GM12878 (cell line): Measurements from ENCODE around the gene ZNF776. TPM values are rescaled to one million over a fixed set of nuclear protein-coding genes. Genes with fewer than 3 reads are reported as not detected.

ENCODE experiments used
- ATAC-seq: fragments of 200-7000 bp; cut with Tn5 transposase; 3 replicates; pipeline ENCODE4 v1.9.1; 2020; ENCODE audit warnings: mild to moderate bottlenecking, moderate library complexity
- BruUV-seq: library from RNA; stranded (reverse); fragments of 400-500 nt; replicated peaks from 2 replicates; lab custom pipeline; 2021; lab: Mats Ljungman, UMichigan
- CTCF ChIA-PET: fragments of 300-600 bp; sonication (Branson Sonifier 250); formaldehyde crosslinking; extraction: SDS; loops from one replicate; lab custom pipeline; 2021; ENCODE audit warnings: inconsistent platforms; lab: Yijun Ruan, JAX
- POLR2A ChIA-PET: fragments of 350-600 bp; formaldehyde crosslinking; extraction: SDS; loops from one replicate; lab custom pipeline; 2021; ENCODE audit warnings: inconsistent platforms; lab: Charles Lee
- RAD21 ChIA-PET: fragments of 300-600 bp; sonication (Branson Sonifier 250); formaldehyde crosslinking; loops from one replicate; lab custom pipeline; 2023; ENCODE audit warnings: antibody characterized with exemption; ENCODE audit not compliant: unreplicated experiment; lab: Charles Lee
- SMC1A ChIA-PET: fragments of 300-600 bp; sonication (Branson Sonifier 250); formaldehyde crosslinking; loops from one replicate; lab custom pipeline; 2023; ENCODE audit not compliant: unreplicated experiment, uncharacterized antibody; lab: Charles Lee
- DNase-seq: peaks from one replicate; pipeline ENCODE4 v3.0.0-alpha.2; 2011; ENCODE audit warnings: low read depth, low spot score
- FAIRE-seq: peaks from 3 replicates; lab custom pipeline; 2011; peaks lifted over from hg19 to GRCh38; lab: Jason Lieb, UNC
- H2AFZ ChIP-seq: 2 replicates; pipeline ENCODE4 v1.6.0; 2011; ENCODE audit warnings: low read depth, low read length, control low read depth; ENCODE audit not compliant: control insufficient read depth
- H3K27ac ChIP-seq: 2 replicates; pipeline ENCODE4 v1.5.1; 2011; ENCODE audit warnings: control low read depth; ENCODE audit not compliant: control insufficient read depth, insufficient read depth
- H3K27me3 ChIP-seq, 2 experiments: replicated peaks in 1 of 2; 2 replicates each; pipeline versions ENCODE4 v1.6.0 to v1.6.1; 2011; ENCODE audit warnings: low read length in 1 of 2; ENCODE audit not compliant: control insufficient read depth in 2 of 2, insufficient read depth in 2 of 2
- H3K36me3 ChIP-seq, 2 experiments: 2 replicates each; pipeline ENCODE4 v1.5.1; 2011; ENCODE audit warnings: low read length in 1 of 2; ENCODE audit not compliant: control insufficient read depth in 2 of 2, insufficient read depth in 2 of 2
- H3K4me1 ChIP-seq: 2 replicates; pipeline ENCODE4 v1.6.1; 2011; ENCODE audit warnings: mild to moderate bottlenecking, low read length, moderate library complexity, mixed read lengths; ENCODE audit not compliant: control insufficient read depth, insufficient read depth
- H3K4me2 ChIP-seq: 2 replicates; pipeline ENCODE4 v1.6.0; 2011; ENCODE audit warnings: control low read depth; ENCODE audit not compliant: control insufficient read depth, insufficient read depth
- H3K4me3 ChIP-seq: fragments of 200-600 bp; sonication (generic); 2 replicates; pipeline ENCODE4 v1.5.1; 2016
- H3K79me2 ChIP-seq: 2 replicates; pipeline ENCODE4 v1.6.0; 2011; ENCODE audit warnings: low read length; ENCODE audit not compliant: control insufficient read depth, insufficient read depth
- H3K9ac ChIP-seq: 2 replicates; pipeline ENCODE4 v1.8.0; 2011; ENCODE audit warnings: low read length, control low read depth, mixed read lengths; ENCODE audit not compliant: control insufficient read depth, insufficient read depth
- H3K9me3 ChIP-seq: replicated peaks from 3 replicates; pipeline ENCODE4 v1.5.1; 2011; ENCODE audit warnings: mild to moderate bottlenecking, low read length; ENCODE audit not compliant: control insufficient read depth, insufficient read depth
- H4K20me1 ChIP-seq: 2 replicates; pipeline ENCODE4 v1.6.0; 2011; ENCODE audit not compliant: control insufficient read depth, insufficient read depth
- BMI1 ChIP-seq: fragments of 450-650 bp; IDR thresholded peaks from 2 replicates; pipeline ENCODE4 v1.6.1; 2016; ENCODE audit warnings: mild to moderate bottlenecking, moderate library complexity, borderline replicate concordance
- CHD2 ChIP-seq: IDR thresholded peaks from 2 replicates; pipeline ENCODE4 v1.6.1; 2011; ENCODE audit warnings: low read depth, low read length, improper control_type of control experiment, borderline replicate concordance
- DPF2 ChIP-seq: fragments of 450-650 bp; IDR thresholded peaks from 2 replicates; pipeline ENCODE4 v1.6.1; 2017; ENCODE audit warnings: mild to moderate bottlenecking
- ELK1 ChIP-seq: IDR thresholded peaks from 2 replicates; pipeline ENCODE4 v1.6.1; 2012; ENCODE audit warnings: low read depth, low read length, improper control_type of control experiment
- GABPA ChIP-seq: IDR thresholded peaks from 2 replicates; pipeline ENCODE4 v1.6.1; 2014; ENCODE audit warnings: antibody characterized with exemption, low read depth, mild to moderate bottlenecking, inconsistent platforms
- JUND ChIP-seq: IDR thresholded peaks from 2 replicates; pipeline ENCODE4 v1.6.1; 2012; ENCODE audit warnings: low read depth, mild to moderate bottlenecking, low read length, improper control_type of control experiment, moderate library complexity
- KLF5 ChIP-seq: fragments of 450-650 bp; IDR thresholded peaks from 2 replicates; pipeline ENCODE4 v1.6.1; 2014; ENCODE audit warnings: mild to moderate bottlenecking; ENCODE audit not compliant: partially characterized antibody
- NBN ChIP-seq: fragments of 450-650 bp; IDR thresholded peaks from 2 replicates; pipeline ENCODE4 v1.6.1; 2016
- NRF1 ChIP-seq: conservative IDR thresholded peaks from 2 replicates; pipeline ENCODE4 v1.6.1; 2011; ENCODE audit warnings: mild to moderate bottlenecking, low read depth, low read length, improper control_type of control experiment
- RAD21 ChIP-seq: IDR thresholded peaks from 2 replicates; pipeline ENCODE4 v1.6.1; 2011; ENCODE audit warnings: mild to moderate bottlenecking, low read depth, low read length, moderate library complexity; ENCODE audit not compliant: insufficient read depth
- RAD51 ChIP-seq: fragments of 450-650 bp; IDR thresholded peaks from 2 replicates; pipeline ENCODE4 v1.6.1; 2016; ENCODE audit warnings: moderate library complexity, mild to moderate bottlenecking, inconsistent platforms
- RELA ChIP-seq: fragments of 450-650 bp; IDR thresholded peaks from 2 replicates; pipeline ENCODE4 v1.8.0; 2014; ENCODE audit warnings: borderline replicate concordance; ENCODE audit not compliant: partially characterized antibody
- RELB ChIP-seq: fragments of 450-650 bp; IDR thresholded peaks from 2 replicates; pipeline ENCODE4 v1.6.1; 2017; ENCODE audit warnings: low read depth, mild to moderate bottlenecking, moderate library complexity
- SIX5 ChIP-seq: IDR thresholded peaks from 2 replicates; pipeline ENCODE4 v1.6.1; 2011; ENCODE audit warnings: mild to moderate bottlenecking, low read depth, low read length, moderate library complexity; ENCODE audit not compliant: severe bottlenecking
- SMAD5 ChIP-seq: IDR thresholded peaks from 2 replicates; pipeline ENCODE4 v1.6.1; 2016; ENCODE audit warnings: antibody characterized with exemption, low read depth
- SMC3 ChIP-seq: IDR thresholded peaks from 2 replicates; pipeline ENCODE4 v1.6.1; 2011; ENCODE audit warnings: low read length, improper control_type of control experiment, borderline replicate concordance
- SUPT20H ChIP-seq: IDR thresholded peaks from 2 replicates; pipeline ENCODE4 v1.6.1; 2011; ENCODE audit warnings: low read depth, mild to moderate bottlenecking, low read length, moderate library complexity, borderline replicate concordance; ENCODE audit not compliant: control insufficient read depth
- USF1 ChIP-seq: IDR thresholded peaks from 2 replicates; pipeline ENCODE4 v1.6.1; 2011; ENCODE audit warnings: borderline replicate concordance, low read depth, mild to moderate bottlenecking, moderate library complexity, mixed read lengths, low read length; ENCODE audit not compliant: insufficient read depth; ENCODE audit errors: extremely low read length
- WRNIP1 ChIP-seq: IDR thresholded peaks from 2 replicates; pipeline ENCODE4 v1.6.1; 2011; ENCODE audit warnings: low read depth, low read length, improper control_type of control experiment, borderline replicate concordance
- ZNF274 ChIP-seq: IDR thresholded peaks from one replicate; pipeline ENCODE4 v1.8.0; 2011; ENCODE audit not compliant: insufficient read length, insufficient read depth
- WGBS: methylation state at CpG from one replicate; pipeline ENCODE4 v1.1.6; 2016; ENCODE audit warnings: low lambda C conversion rate; ENCODE audit not compliant: insufficient replicate concordance, insufficient coverage; ENCODE audit errors: missing lambda C conversion rate; 5-methylcytosine and 5-hydroxymethylcytosine counted together
- in situ Hi-C: fragments of 300-500 bp; cut with MboI; formaldehyde crosslinking; loops from 9 replicates; pipeline ENCODE4 v1.14.3; 2018; ENCODE audit warnings: mixed read lengths
- intact Hi-C: fragments of 100-400 bp; cut with micrococcal nuclease; formaldehyde crosslinking; loops from one replicate; pipeline ENCODE4 v1.14.2; 2022; ENCODE audit not compliant: unreplicated experiment
- polyA plus RNA-seq, 11 experiments: library from polyadenylated mRNA; depleted of rRNA in 4 of 11; unstranded in 6 of 11; stranded (reverse) in 5 of 11; fragments of >200 nt; fragmentation: Nextera tagmentation in 4 of 11; fragmentation: Illumina TruSeq in 1 of 11; extraction: Ambion mirVana in 4 of 11; extraction: Trizol in 1 of 11; gene quantifications; 1 replicate in 1 of 11; 2 replicates in 10 of 11; pipeline versions ENCODE4 v1.2.1 to v1.2.3, GENCODE V29; 2011 to 2016; ENCODE audit warnings: inconsistent platforms in 2 of 11, missing spikeins in 2 of 11, low read depth in 1 of 11
- total RNA-seq, 4 experiments: library from RNA; depleted of rRNA in 3 of 4; stranded (reverse); fragments of >200 nt in 3 of 4; fragmentation: Illumina TruSeq in 1 of 4; extraction: Trizol in 1 of 4; gene quantifications; 2 replicates each; pipeline versions ENCODE4 v1.2.1 to v1.2.3, GENCODE V29; 2013 to 2021

ZNF776 gene
- total and polyA plus RNA-seq, 10 of the 15 experiments (the other 5 are each of a cell fraction or from before 2014, with no cell fraction given), result 1.9 to 16.3 (median 11.7) TPM

- Histone ChIP-seq H3K9ac (peak within 1 kb of the TSS; percentile 79), H3K27me3 (no peaks in the 10 kb centered on the region), H3K9me3 (peaks cover 32% of the 10 kb centered on the region), H2AFZ (peak within 1 kb of the TSS; percentile 63), H3K4me3 (peak within 1 kb of the TSS; percentile 82), H3K4me1 (peaks cover 9% of the 10 kb centered on the region), H3K4me2 (peak within 1 kb of the TSS; percentile 98), H4K20me1 (no peaks in the 10 kb centered on the region), H3K36me3 (peaks cover 2 to 12% of the 10 kb centered on the region in 2 experiments; a peak in 3 of 4 replicates), H3K79me2 (peaks cover 39% of the 10 kb centered on the region), H3K27ac (peak within 1 kb of the TSS; percentile 69)
- BruUV-seq, result no TSS peak
- FAIRE-seq, result peak; percentile 97
- WGBS, result 2% methylated on average over 59 of the region's 61 CpGs
- intact Hi-C loops, result no loop called here
- ATAC-seq, result peak; percentile 99
- peak; percentile 72 for DNase-seq
- in situ Hi-C loops, result no loop called here
- POLR2A ChIA-PET, result interaction anchor here (0.6 to 1.1 kb wide), 4 partner anchors 11 to 51 kb away, joined by 3 to 4 read pairs (median 4); no protein-coding TSS in a partner anchor
- SMC1A ChIA-PET, result interaction anchor here (0.6 to 1.4 kb wide), 2 partner anchors 41 to 143 kb away, joined by 3 read pairs; no protein-coding TSS in a partner anchor
- RAD21 ChIA-PET, result interaction anchor here (1.0 kb wide), 1 partner anchor 51 kb away, joined by 4 read pairs; no protein-coding TSS in a partner anchor
- CTCF ChIA-PET, result interaction anchor here (0.8 to 0.9 kb wide), 2 partner anchors 13 to 419 kb away, joined by 3 read pairs; no protein-coding TSS in a partner anchor
- TF ChIP-seq DPF2 (no peak), SMAD5 (peak; percentile 51; the same call in 1 of the 2 replicates), GABPA (peak; percentile 90), NBN (0 out of 2 replicates have a peak, but pooled peaks have one; percentile 38), RELA (peak; percentile 30), SIX5 (peak; percentile 92), CHD2 (peak; percentile 88), RAD51 (no peak), BMI1 (no peak), ZNF274 (no peak), KLF5 (peak; percentile 32), SMC3 (no peak), USF1 (no peak), JUND (no peak), WRNIP1 (peak; percentile 93; the same call in 1 of the 2 replicates), RELB (no peak), ELK1 (peak; percentile 86), NRF1 (no peak), RAD21 (no peak), SUPT20H (no peak)
These were observed 22.9 kb downstream of the ZNF776 start, which contains the start of gene ZNF586 for GRCh38 chr19:57769345-57770131. ZNF586 (plus strand) TSS chr19:57769676; CDS start chr19:57769843, 167 bp downstream.
